AG09309 (cell line): Measurements from ENCODE around the gene STX1B.
"Not testable (repeated sequence)": the region's sequence is repeated elsewhere in the genome, so short reads cannot be mapped to it uniquely, and the experiment has no call there.

Source experiments
- DNase-seq: peaks from one replicate; pipeline ENCODE4 v3.0.0-alpha.2; 2010; ENCODE audit warnings: low read depth
- H3K4me3 ChIP-seq: 2 replicates; pipeline ENCODE4 v1.5.1; 2011; ENCODE audit warnings: mild to moderate bottlenecking, low read depth, low read length, moderate library complexity; ENCODE audit not compliant: control insufficient read depth
- TF ChIP-seq, protein P1 (sequence below): IDR thresholded peaks from 2 replicates; pipeline ENCODE4 v1.5.1; 2011; ENCODE audit warnings: mild to moderate bottlenecking, low read depth, low read length, inconsistent platforms; ENCODE audit not compliant: insufficient read depth, control insufficient read depth; ENCODE audit errors: missing control alignments

STX1B gene

GRCh38 chr16:31029272-31029671 is 18.8 kb upstream of the STX1B start:
- DNase-seq = no peak
- H3K4me3 ChIP-seq = no peak overlapping the region
- TF ChIP-seq, protein P1, sequence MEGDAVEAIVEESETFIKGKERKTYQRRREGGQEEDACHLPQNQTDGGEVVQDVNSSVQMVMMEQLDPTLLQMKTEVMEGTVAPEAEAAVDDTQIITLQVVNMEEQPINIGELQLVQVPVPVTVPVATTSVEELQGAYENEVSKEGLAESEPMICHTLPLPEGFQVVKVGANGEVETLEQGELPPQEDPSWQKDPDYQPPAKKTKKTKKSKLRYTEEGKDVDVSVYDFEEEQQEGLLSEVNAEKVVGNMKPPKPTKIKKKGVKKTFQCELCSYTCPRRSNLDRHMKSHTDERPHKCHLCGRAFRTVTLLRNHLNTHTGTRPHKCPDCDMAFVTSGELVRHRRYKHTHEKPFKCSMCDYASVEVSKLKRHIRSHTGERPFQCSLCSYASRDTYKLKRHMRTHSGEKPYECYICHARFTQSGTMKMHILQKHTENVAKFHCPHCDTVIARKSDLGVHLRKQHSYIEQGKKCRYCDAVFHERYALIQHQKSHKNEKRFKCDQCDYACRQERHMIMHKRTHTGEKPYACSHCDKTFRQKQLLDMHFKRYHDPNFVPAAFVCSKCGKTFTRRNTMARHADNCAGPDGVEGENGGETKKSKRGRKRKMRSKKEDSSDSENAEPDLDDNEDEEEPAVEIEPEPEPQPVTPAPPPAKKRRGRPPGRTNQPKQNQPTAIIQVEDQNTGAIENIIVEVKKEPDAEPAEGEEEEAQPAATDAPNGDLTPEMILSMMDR = no peak

DNA sequence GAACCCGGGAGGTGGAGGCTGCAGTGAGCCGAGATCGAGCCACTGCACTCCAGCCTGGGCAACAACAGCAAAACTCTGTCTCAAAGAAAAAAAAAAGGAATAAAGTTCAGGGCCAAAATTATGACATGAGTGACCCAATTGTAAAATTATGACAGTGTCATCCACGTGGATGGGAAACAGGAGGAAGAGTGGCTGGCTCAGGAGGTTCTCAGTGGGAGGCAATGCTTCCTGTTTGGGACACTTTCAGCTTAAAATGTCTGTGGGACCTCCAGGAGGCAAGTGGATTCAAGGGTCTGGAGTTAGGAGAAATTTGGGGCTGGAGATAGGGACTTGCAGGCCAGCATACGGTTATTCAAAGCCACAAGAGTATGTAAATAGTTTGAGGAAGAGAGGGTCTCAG is 14.9 kb upstream of the STX1B start:
- TF ChIP-seq, protein P1 = no peak
- no peak for DNase-seq
- H3K4me3 ChIP-seq = no peak overlapping the region

- TF ChIP-seq, protein P1 = no peak
- DNase-seq = no peak
- no peak overlapping the region for H3K4me3 ChIP-seq
Measured at GRCh38 chr16:31023627-31024226, 13.3 kb upstream of the STX1B start.

DNA sequence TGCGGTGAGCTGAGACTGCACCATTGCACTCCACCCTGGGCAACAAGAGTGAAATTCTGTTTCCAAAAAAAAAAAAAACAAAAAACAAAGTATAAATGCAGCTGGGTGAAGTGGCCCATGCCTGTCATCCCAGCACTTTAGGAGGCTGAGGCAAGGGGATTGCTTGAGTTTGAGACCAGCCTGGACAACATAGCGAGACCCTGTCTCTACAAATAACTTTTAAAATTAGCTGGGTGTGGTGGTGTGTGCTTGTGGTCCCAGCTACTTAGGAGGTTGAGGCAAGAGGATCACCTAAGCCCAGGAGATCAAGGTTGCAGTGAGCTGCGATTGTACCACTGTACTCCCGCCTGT is 12.8 kb upstream of the STX1B start:
- H3K4me3 ChIP-seq = no peak overlapping the region
- TF ChIP-seq, protein P1 = no peak
- DNase-seq = no peak

DNA sequence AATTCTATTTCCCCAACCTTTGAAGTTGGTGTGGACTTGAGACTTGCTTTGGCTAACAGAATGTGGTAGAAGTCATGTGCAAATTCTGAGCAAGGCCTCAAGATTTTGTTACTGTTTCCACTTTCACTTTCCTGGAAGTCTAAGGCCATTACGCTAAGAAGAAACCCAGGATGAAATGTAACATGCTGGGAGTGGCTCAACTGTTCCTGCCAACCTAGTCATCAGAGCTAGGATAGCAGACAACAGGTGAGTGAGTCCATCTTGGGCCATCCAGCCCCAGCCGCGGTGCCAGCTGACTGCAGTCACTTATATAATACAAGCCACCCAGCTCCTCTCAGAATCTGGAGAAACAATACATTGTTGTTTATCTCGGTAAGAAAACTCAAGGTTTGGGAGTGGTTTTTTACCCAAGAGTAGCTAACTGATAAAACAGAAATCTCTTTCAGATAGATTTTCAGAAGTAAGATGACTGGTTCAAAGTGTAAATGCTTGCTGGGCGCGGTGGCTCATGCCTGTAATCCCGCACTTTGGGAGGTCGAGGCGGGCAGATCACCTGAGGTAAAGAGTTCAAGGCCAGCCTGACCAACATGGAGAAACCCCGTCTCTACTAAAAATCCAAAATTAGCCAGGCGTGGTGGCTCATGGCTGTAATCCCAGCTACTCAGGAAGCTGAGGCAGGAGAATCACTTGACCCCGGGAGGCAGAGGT is 12.3 kb upstream of the STX1B start:
- TF ChIP-seq, protein P1 = no peak
- DNase-seq = no peak
- H3K4me3 ChIP-seq = no peak overlapping the region

GRCh38 chr16:31020536-31020935 is 10.1 kb upstream of the STX1B start:
- TF ChIP-seq, protein P1 = no peak
- DNase-seq = no peak
- no peak overlapping the region for H3K4me3 ChIP-seq

DNA sequence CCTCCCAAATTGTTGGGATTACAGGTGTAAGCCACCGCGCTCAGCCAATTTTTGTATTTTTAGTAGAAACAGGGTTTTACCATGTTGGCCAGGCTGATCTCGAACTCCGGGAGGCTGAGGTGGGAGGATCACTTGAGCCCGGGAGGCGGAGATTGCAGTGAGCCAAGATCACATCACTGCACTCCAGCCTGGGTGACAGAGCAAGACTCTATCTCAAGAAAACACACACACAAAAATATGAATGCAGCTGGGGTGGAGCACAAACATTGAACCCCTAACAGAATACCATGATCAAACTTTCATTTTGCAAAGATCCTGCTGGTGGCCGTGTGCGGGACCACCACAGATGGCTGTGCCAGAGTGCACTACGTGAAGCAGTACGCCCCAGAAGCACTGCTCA is 7.3 kb upstream of the STX1B start:
- not testable (repeated sequence) for DNase-seq, H3K4me3 ChIP-seq
